Muscle layer of duodenum (tissue), 2 donors: ENCODE measurements around the gene ANKRD29.

ENCODE experiments used
- H3K27ac ChIP-seq: one replicate; pipeline ENCODE4 v1.7.0; 2013; ENCODE audit warnings: mild to moderate bottlenecking, low read length
- H3K27me3 ChIP-seq: one replicate; pipeline ENCODE4 v1.7.0; 2013; ENCODE audit warnings: low read depth, mild to moderate bottlenecking, control low read depth, low read length
- H3K36me3 ChIP-seq, 2 donors: one replicate each; pipeline ENCODE4 v1.7.0; 2013; ENCODE audit warnings: low read length in 2 of 2, control low read depth in 1 of 2, mild to moderate bottlenecking in 1 of 2; ENCODE audit not compliant: insufficient read depth in 2 of 2, control insufficient read depth in 1 of 2
- H3K4me1 ChIP-seq, 2 donors: one replicate each; pipeline ENCODE4 v1.7.0; 2013; ENCODE audit warnings: low read length in 2 of 2, mild to moderate bottlenecking in 2 of 2, control low read depth in 1 of 2, moderate library complexity in 1 of 2; ENCODE audit not compliant: insufficient read depth in 2 of 2, control insufficient read depth in 1 of 2
- H3K4me3 ChIP-seq, 2 donors: one replicate each; pipeline ENCODE4 v1.7.0; 2013; ENCODE audit warnings: low read length in 2 of 2, low read depth in 1 of 2, mild to moderate bottlenecking in 1 of 2
- H3K9me3 ChIP-seq, 2 donors: one replicate each; pipeline ENCODE4 v1.7.0; 2013; ENCODE audit warnings: low read length in 2 of 2, control low read depth in 1 of 2, mild to moderate bottlenecking in 1 of 2; ENCODE audit not compliant: control insufficient read depth in 1 of 2
- donor health status: healthy.

The ANKRD29 gene

GRCh38 chr18:23683155-23683554, 20.4 kb upstream of the ANKRD29 start:
- no peaks in the 10 kb centered on the region for H3K9me3 ChIP-seq
- H3K27me3 ChIP-seq = peaks cover 5% of the 10 kb centered on the region
- no peak overlapping the region for H3K4me3 ChIP-seq
- no peak overlapping the region for H3K27ac ChIP-seq
- H3K36me3 ChIP-seq = no peaks in the 10 kb centered on the region
- H3K4me1 ChIP-seq = peaks cover 0 to 4% of the 10 kb centered on the region in 2 donors

GRCh38 chr18:23682472-23682871, 19.8 kb upstream of the ANKRD29 start:
- Histone ChIP-seq H3K36me3 (no peaks in the 10 kb centered on the region), H3K4me1 (peaks cover 0 to 4% of the 10 kb centered on the region in 2 donors), H3K27ac (no peak overlapping the region), H3K4me3 (no peak overlapping the region), H3K27me3 (peaks cover 4% of the 10 kb centered on the region), H3K9me3 (no peaks in the 10 kb centered on the region)

- no peaks in the 10 kb centered on the region for H3K36me3 ChIP-seq
Measured at GRCh38 chr18:23682045-23682444, 19.3 kb upstream of the ANKRD29 start.

GRCh38 chr18:23675896-23676295, 13.2 kb upstream of the ANKRD29 start:
- Histone ChIP-seq H3K27ac (no peak overlapping the region), H3K9me3 (no peaks in the 10 kb centered on the region), H3K27me3 (no peaks in the 10 kb centered on the region), H3K4me1 (no peaks in the 10 kb centered on the region), H3K4me3 (no peak overlapping the region), H3K36me3 (no peaks in the 10 kb centered on the region)

More at GRCh38 chr18:23682045-23682444, 19.3 kb upstream of the ANKRD29 start:
- no peak overlapping the region for H3K27ac ChIP-seq
- H3K4me3 ChIP-seq = no peak overlapping the region
- H3K27me3 ChIP-seq = peaks cover 4% of the 10 kb centered on the region
- peaks cover 0 to 4% of the 10 kb centered on the region in 2 donors for H3K4me1 ChIP-seq
- H3K9me3 ChIP-seq = no peaks in the 10 kb centered on the region

GRCh38 chr18:23675236-23675635, 12.5 kb upstream of the ANKRD29 start:
- no peak overlapping the region for H3K27ac ChIP-seq
- H3K27me3 ChIP-seq = no peaks in the 10 kb centered on the region
- no peak overlapping the region for H3K4me3 ChIP-seq
- H3K36me3 ChIP-seq = no peaks in the 10 kb centered on the region
- no peaks in the 10 kb centered on the region for H3K4me1 ChIP-seq
- H3K9me3 ChIP-seq = no peaks in the 10 kb centered on the region

GRCh38 chr18:23673725-23674124, 11.0 kb upstream of the ANKRD29 start:
- H3K27ac ChIP-seq = no peak overlapping the region
- no peaks in the 10 kb centered on the region for H3K9me3 ChIP-seq
- H3K27me3 ChIP-seq = no peaks in the 10 kb centered on the region
- no peaks in the 10 kb centered on the region for H3K36me3 ChIP-seq
- no peak overlapping the region for H3K4me3 ChIP-seq
- H3K4me1 ChIP-seq = no peaks in the 10 kb centered on the region

- Histone ChIP-seq H3K4me1 (no peaks in the 10 kb centered on the region), H3K36me3 (no peaks in the 10 kb centered on the region), H3K4me3 (no peak overlapping the region), H3K27ac (no peak overlapping the region), H3K9me3 (no peaks in the 10 kb centered on the region), H3K27me3 (no peaks in the 10 kb centered on the region)
Measured at GRCh38 chr18:23671564-23671963, 8.9 kb upstream of the ANKRD29 start.

GRCh38 chr18:23669804-23670405, 7.2 kb upstream of the ANKRD29 start:
- Histone ChIP-seq H3K36me3 (no peaks in the 10 kb centered on the region), H3K27me3 (no peaks in the 10 kb centered on the region), H3K4me1 (no peaks in the 10 kb centered on the region)

GRCh38 chr18:23669202-23669766, 6.6 kb upstream of the ANKRD29 start:
- no peak overlapping the region for H3K27ac ChIP-seq
- H3K4me3 ChIP-seq = no peak overlapping the region
- H3K9me3 ChIP-seq = no peaks in the 10 kb centered on the region
- no peaks in the 10 kb centered on the region for H3K4me1 ChIP-seq
- H3K27me3 ChIP-seq = no peaks in the 10 kb centered on the region
- no peaks in the 10 kb centered on the region for H3K36me3 ChIP-seq

More at GRCh38 chr18:23669804-23670405, 7.2 kb upstream of the ANKRD29 start:
- no peak overlapping the region for H3K4me3 ChIP-seq
- H3K9me3 ChIP-seq = no peaks in the 10 kb centered on the region
- no peak overlapping the region for H3K27ac ChIP-seq

GRCh38 chr18:23668731-23669130, 6.0 kb upstream of the ANKRD29 start:
- H3K27me3 ChIP-seq = no peaks in the 10 kb centered on the region
- no peak overlapping the region for H3K27ac ChIP-seq
- no peaks in the 10 kb centered on the region for H3K4me1 ChIP-seq
- no peaks in the 10 kb centered on the region for H3K36me3 ChIP-seq
- no peak overlapping the region for H3K4me3 ChIP-seq
- no peaks in the 10 kb centered on the region for H3K9me3 ChIP-seq

GRCh38 chr18:23667114-23667513, 4.4 kb upstream of the ANKRD29 start:
- Histone ChIP-seq H3K36me3 (no peaks in the 10 kb centered on the region), H3K9me3 (no peaks in the 10 kb centered on the region), H3K4me1 (peaks cover 0 to 10% of the 10 kb centered on the region in 2 donors), H3K27ac (no peak overlapping the region), H3K4me3 (no peak overlapping the region), H3K27me3 (peaks cover 2% of the 10 kb centered on the region)

- H3K27me3 ChIP-seq = peaks cover 10% of the 10 kb centered on the region
- H3K27ac ChIP-seq = no peak overlapping the region
Measured at GRCh38 chr18:23664674-23665073, 2.0 kb upstream of the ANKRD29 start.

More at GRCh38 chr18:23664674-23665073, 2.0 kb upstream of the ANKRD29 start:
- no peaks in the 10 kb centered on the region for H3K9me3 ChIP-seq
- no peaks in the 10 kb centered on the region for H3K36me3 ChIP-seq
- H3K4me3 ChIP-seq = no peak overlapping the region
- H3K4me1 ChIP-seq = peaks cover 0 to 14% of the 10 kb centered on the region in 2 donors
